GM23338 (cell line): ENCODE results near the gene RELL2. TPM values are rescaled to one million over a fixed set of nuclear protein-coding genes. Genes with fewer than 3 reads are reported as not detected.

Experiments used
- ATAC-seq: fragments of 200-7000 bp; cut with Tn5 transposase; 3 replicates; pipeline ENCODE4 v1.9.1; 2020
- DNase-seq: peaks from one replicate; pipeline ENCODE4 v3.0.0-alpha.2; 2015; ENCODE audit warnings: low spot score
- H2AFZ ChIP-seq: fragments of 200-600 bp; sonication (generic); 2 replicates; pipeline ENCODE4 v1.8.0; 2016; ENCODE audit warnings: antibody characterized with exemption, mild to moderate bottlenecking, moderate library complexity
- H3F3A ChIP-seq: fragments of 200-600 bp; sonication (generic); replicated peaks from 2 replicates; pipeline ENCODE4 v1.8.0; 2017; ENCODE audit warnings: antibody characterized with exemption, mixed run types, low read depth
- H3K27ac ChIP-seq: fragments of 200-600 bp; sonication (generic); 2 replicates; pipeline ENCODE4 v1.6.1; 2016; ENCODE audit warnings: low read depth
- H3K27me3 ChIP-seq: fragments of 200-600 bp; sonication (generic); 2 replicates; pipeline ENCODE4 v1.8.0; 2016; ENCODE audit warnings: mild to moderate bottlenecking, mixed run types, moderate library complexity; ENCODE audit not compliant: insufficient read depth
- H3K36me3 ChIP-seq: fragments of 200-600 bp; sonication (generic); 2 replicates; pipeline ENCODE4 v1.8.0; 2016; ENCODE audit warnings: mild to moderate bottlenecking; ENCODE audit not compliant: insufficient read depth
- H3K4me1 ChIP-seq: fragments of 200-600 bp; sonication (generic); 2 replicates; pipeline ENCODE4 v1.8.0; 2016; ENCODE audit warnings: mild to moderate bottlenecking, moderate library complexity; ENCODE audit not compliant: insufficient read depth
- H3K4me2 ChIP-seq: fragments of 200-600 bp; sonication (generic); 2 replicates; pipeline ENCODE4 v1.7.1; 2017; ENCODE audit warnings: mixed run types
- H3K4me3 ChIP-seq: fragments of 200-600 bp; sonication (generic); 2 replicates; pipeline ENCODE4 v1.6.1; 2016; ENCODE audit warnings: mixed run types
- H3K79me2 ChIP-seq: fragments of 200-600 bp; sonication (generic); replicated peaks from 2 replicates; pipeline ENCODE4 v1.8.0; 2017; ENCODE audit warnings: mild to moderate bottlenecking; ENCODE audit not compliant: insufficient read depth
- H3K9me2 ChIP-seq: fragments of 200-600 bp; sonication (generic); 2 replicates; pipeline ENCODE4 v1.8.0; 2017; ENCODE audit not compliant: insufficient read depth
- H4K20me1 ChIP-seq: fragments of 200-600 bp; sonication (generic); replicated peaks from 2 replicates; pipeline ENCODE4 v1.8.0; 2017; ENCODE audit warnings: mild to moderate bottlenecking; ENCODE audit not compliant: insufficient read depth
- H3K27ac Mint-ChIP-seq: 2 replicates; pipeline ENCODE4 v1.8.0; 2020; ENCODE audit warnings: inconsistent platforms, mild to moderate bottlenecking, moderate library complexity, mixed read lengths
- H3K27me3 Mint-ChIP-seq: 3 replicates; pipeline ENCODE4 v1.8.0; 2022; ENCODE audit warnings: low read depth, mild to moderate bottlenecking, moderate library complexity, mixed read lengths, inconsistent platforms; ENCODE audit not compliant: insufficient read depth, poor library complexity
- H3K36me3 Mint-ChIP-seq: 3 replicates; pipeline ENCODE4 v1.8.0; 2021; ENCODE audit warnings: low read depth, mild to moderate bottlenecking, inconsistent platforms, moderate library complexity, mixed read lengths
- H3K4me1 Mint-ChIP-seq: 3 replicates; pipeline ENCODE4 v1.8.0; 2020; ENCODE audit warnings: mild to moderate bottlenecking, inconsistent platforms, mixed read lengths
- H3K4me3 Mint-ChIP-seq: 3 replicates; pipeline ENCODE4 v1.8.0; 2021; ENCODE audit warnings: moderate library complexity, mild to moderate bottlenecking, inconsistent platforms, mixed read lengths
- H3K9me3 Mint-ChIP-seq: 3 replicates; pipeline ENCODE4 v1.8.0; 2020; ENCODE audit warnings: moderate library complexity, mild to moderate bottlenecking, inconsistent platforms, mixed read lengths
- CTCF ChIP-seq, 2 experiments: fragments of 200-600 bp in 1 of 2; sonication (generic) in 1 of 2; conservative IDR thresholded peaks; 2 replicates each; pipeline versions ENCODE4 v1.5.1 to v1.6.1; 2016 to 2017; ENCODE audit warnings: antibody characterized with exemption in 2 of 2, low read depth in 2 of 2, mild to moderate bottlenecking in 2 of 2, moderate library complexity in 1 of 2
- EZH2phosphoT487 ChIP-seq: fragments of 200-600 bp; sonication (generic); IDR thresholded peaks from one replicate; pipeline ENCODE4 v1.8.1; 2018; ENCODE audit warnings: antibody characterized with exemption; ENCODE audit not compliant: unreplicated experiment
- NANOG ChIP-seq: IDR thresholded peaks from 2 replicates; pipeline ENCODE4 v1.6.1; 2016; ENCODE audit warnings: antibody characterized with exemption, borderline replicate concordance
- POLR2AphosphoS5 ChIP-seq: IDR thresholded peaks from 2 replicates; pipeline ENCODE4 v1.6.1; 2016; ENCODE audit warnings: antibody characterized with exemption, low read depth
- STAT1 ChIP-seq: IDR thresholded peaks from one replicate; pipeline ENCODE4 v1.6.1; 2016; ENCODE audit warnings: antibody characterized with exemption; ENCODE audit not compliant: unreplicated experiment
- ZNF462 ChIP-seq: fragments of 250-450 bp; sonication (Bioruptor Pico); IDR thresholded peaks from 2 replicates; pipeline ENCODE4 v1.5.0; 2020; ENCODE audit warnings: mild to moderate bottlenecking, moderate library complexity
- polyA plus RNA-seq: library from polyadenylated mRNA; unstranded; fragments of >200 nt; fragmentation: Nextera tagmentation; extraction: Ambion mirVana; gene quantifications from 2 replicates; pipeline ENCODE4 v1.2.1, GENCODE V29; 2016
- total RNA-seq: library from RNA; depleted of rRNA; stranded (reverse); fragments of >200 nt; shearing (Covaris generic); gene quantifications from 2 replicates; pipeline ENCODE4 v1.2.3, GENCODE V29; 2014

The RELL2 gene
- total and polyA plus RNA-seq, 2 experiments from 2014 or later, result 20.4 to 30.6 TPM

- TF ChIP-seq ZNF462 (CRISPR knock-in tag) (no peak), CTCF (conservative IDR thresholded peaks at IDR 0.05; ENCODE audit: low read depth in 2 of 2) (no peak), EZH2phosphoT487 (no peak), STAT1 (no peak)
Measured at GRCh38 chr5:141685591-141685990, 48.8 kb downstream of the RELL2 start (continued).

GRCh38 chr5:141686648-141687416 is 50.0 kb downstream of the RELL2 start:
- Mint-ChIP-seq H3K4me3 (no peak overlapping the region; the same call in 2 of the 3 replicates), H3K4me1 (peaks cover 24% of the 10 kb centered on the region), H3K27ac (no peak overlapping the region), H3K27me3 (peaks cover 3% of the 10 kb centered on the region), H3K36me3 (no peaks in the 10 kb centered on the region), H3K9me3 (no peaks in the 10 kb centered on the region)
- no peak overlapping the region for H3K4me3 ChIP-seq
- no peaks in the 10 kb centered on the region for H3K27me3 ChIP-seq
- no peaks in the 10 kb centered on the region for H4K20me1 ChIP-seq
- ATAC-seq, result no peak; the same call in 2 of the 3 replicates
- no peaks in the 10 kb centered on the region for H3K36me3 ChIP-seq
- H3K27ac ChIP-seq, result no peak overlapping the region
- no peaks in the 10 kb centered on the region for H3K79me2 ChIP-seq
- H2AFZ ChIP-seq, result no peak overlapping the region
- no peaks in the 10 kb centered on the region for H3K9me2 ChIP-seq
- H3K4me2 ChIP-seq, result no peak overlapping the region
- DNase-seq, result peak; percentile 24
- H3F3A ChIP-seq, result peaks cover 8% of the 10 kb centered on the region
- H3K4me1 ChIP-seq, result peaks cover 16% of the 10 kb centered on the region
- no peak for TF ChIP-seq ZNF462 (CRISPR knock-in tag)
- no peak for TF ChIP-seq STAT1
- no peak for TF ChIP-seq POLR2AphosphoS5
- no peak for TF ChIP-seq NANOG
